PC-3 (cell line): ENCODE measurements around the gene SIVA1.

Experiments used
- EZH2 ChIP-seq: fragments of 300-600 bp; sonication (generic); IDR thresholded peaks from one replicate; pipeline ENCODE4 v1.6.1; 2017; ENCODE audit warnings: antibody characterized with exemption, mild to moderate bottlenecking, low read length; ENCODE audit not compliant: unreplicated experiment
- TF ChIP-seq, protein P1 (sequence below): fragments of 300-600 bp; sonication (generic); conservative IDR thresholded peaks from 2 replicates; pipeline ENCODE4 v1.5.1; 2017; ENCODE audit warnings: antibody characterized with exemption, low read depth, mild to moderate bottlenecking, low read length

DNA sequence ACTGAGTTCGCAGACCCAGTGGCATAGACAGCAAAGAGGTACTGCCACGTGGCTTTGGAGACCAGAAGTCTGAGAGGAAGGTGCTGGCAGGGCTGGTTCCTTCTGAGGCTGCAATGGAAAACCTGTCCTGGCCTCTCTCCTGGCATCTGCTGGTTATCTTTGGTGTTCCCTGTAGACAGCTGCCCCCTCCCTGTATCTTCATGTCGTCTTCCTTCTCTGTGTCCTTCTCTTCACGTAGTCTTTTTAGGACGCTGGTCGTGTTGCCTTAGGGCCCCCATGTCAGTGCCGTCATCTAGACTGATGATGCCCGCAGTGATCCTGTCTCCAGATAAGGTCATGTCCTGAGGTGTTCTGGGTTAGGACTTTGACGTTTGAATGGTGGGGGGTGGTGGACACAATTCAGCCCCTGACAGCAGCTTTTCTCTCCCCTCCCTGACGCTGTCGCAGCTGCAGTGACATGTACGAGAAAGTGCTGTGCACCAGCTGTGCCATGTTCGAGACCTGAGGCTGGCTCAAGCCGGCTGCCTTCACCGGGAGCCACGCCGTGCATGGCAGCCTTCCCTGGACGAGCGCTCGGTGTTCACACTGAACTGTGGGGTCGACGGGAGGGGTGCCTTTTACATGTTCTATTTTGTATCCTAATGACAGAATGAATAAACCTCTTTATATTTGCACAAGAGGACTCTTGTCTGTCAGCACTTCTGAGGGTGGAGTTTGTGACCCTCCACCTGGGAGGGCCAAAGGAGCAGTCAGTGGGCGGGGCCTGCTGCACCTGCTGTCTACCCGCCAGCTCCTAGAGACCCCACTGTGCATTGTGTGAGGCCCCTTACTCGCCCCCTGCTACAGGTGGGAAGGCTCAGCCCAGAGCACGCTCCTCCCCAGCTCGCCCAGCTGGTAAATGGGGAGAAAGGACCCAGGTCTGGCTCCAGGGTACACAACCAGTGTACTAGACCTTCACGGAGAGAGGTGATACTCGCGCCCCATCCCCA lies 6.3 kb downstream of the SIVA1 start:
- no peak for TF ChIP-seq EZH2
- TF ChIP-seq, protein P1, sequence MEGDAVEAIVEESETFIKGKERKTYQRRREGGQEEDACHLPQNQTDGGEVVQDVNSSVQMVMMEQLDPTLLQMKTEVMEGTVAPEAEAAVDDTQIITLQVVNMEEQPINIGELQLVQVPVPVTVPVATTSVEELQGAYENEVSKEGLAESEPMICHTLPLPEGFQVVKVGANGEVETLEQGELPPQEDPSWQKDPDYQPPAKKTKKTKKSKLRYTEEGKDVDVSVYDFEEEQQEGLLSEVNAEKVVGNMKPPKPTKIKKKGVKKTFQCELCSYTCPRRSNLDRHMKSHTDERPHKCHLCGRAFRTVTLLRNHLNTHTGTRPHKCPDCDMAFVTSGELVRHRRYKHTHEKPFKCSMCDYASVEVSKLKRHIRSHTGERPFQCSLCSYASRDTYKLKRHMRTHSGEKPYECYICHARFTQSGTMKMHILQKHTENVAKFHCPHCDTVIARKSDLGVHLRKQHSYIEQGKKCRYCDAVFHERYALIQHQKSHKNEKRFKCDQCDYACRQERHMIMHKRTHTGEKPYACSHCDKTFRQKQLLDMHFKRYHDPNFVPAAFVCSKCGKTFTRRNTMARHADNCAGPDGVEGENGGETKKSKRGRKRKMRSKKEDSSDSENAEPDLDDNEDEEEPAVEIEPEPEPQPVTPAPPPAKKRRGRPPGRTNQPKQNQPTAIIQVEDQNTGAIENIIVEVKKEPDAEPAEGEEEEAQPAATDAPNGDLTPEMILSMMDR = no peak
